Mucosa of descending colon (tissue), 3 donors: ENCODE results near the gene DMRTC2. TPM values are rescaled to one million over a fixed set of nuclear protein-coding genes. Genes with fewer than 3 reads are reported as not detected.
A peak's percentile ranks its signal among the peaks of the same experiment; 100 is the strongest.
"Not testable (repeated sequence)": the region's sequence is repeated elsewhere in the genome, so short reads cannot be mapped to it uniquely, and the experiment has no call there.

Experiments used
- ATAC-seq: fragments of 200-7000 bp; cut with Tn5 transposase; one replicate; pipeline ENCODE4 v1.9.1; 2020; ENCODE audit warnings: mild to moderate bottlenecking, moderate library complexity
- DNase-seq, 3 donors: peaks; one replicate each; pipeline ENCODE4 v3.0.0-alpha.2; 2020
- H3K36me3 ChIP-seq: fragments of 200-600 bp; one replicate; pipeline ENCODE4 v1.8.0; 2021; ENCODE audit warnings: low read depth, mild to moderate bottlenecking
- H3K4me1 ChIP-seq: fragments of 200-600 bp; one replicate; pipeline ENCODE4 v1.8.0; 2021; ENCODE audit warnings: low read depth, mild to moderate bottlenecking
- H3K4me3 ChIP-seq: fragments of 200-600 bp; one replicate; pipeline ENCODE4 v1.8.0; 2021; ENCODE audit warnings: mild to moderate bottlenecking
- H3K9me3 ChIP-seq: fragments of 200-600 bp; one replicate; pipeline ENCODE4 v1.8.0; 2021; ENCODE audit warnings: mild to moderate bottlenecking
- CTCF ChIP-seq: fragments of 200-600 bp; IDR thresholded peaks from one replicate; pipeline ENCODE4 v1.8.0; 2022; ENCODE audit warnings: antibody characterized with exemption, mild to moderate bottlenecking
- intact Hi-C, 2 donors: fragments of 100-400 bp; cut with DNase I in 1 of 2; cut with micrococcal nuclease in 1 of 2; formaldehyde crosslinking; loops; one replicate each; pipeline versions ENCODE4 v1.11.0 to v1.11.1; 2022; cut with DNase I, micrococcal nuclease
- total RNA-seq, 3 donors: library from RNA; stranded (reverse); fragmentation: NEBNext Ultra II Directional in 2 of 3; extraction: Animal tissue kit (Norgen Biotek cat#: 25700) in 2 of 3; gene quantifications; one replicate each; pipeline versions ENCODE4 v1.2.1 to v1.2.4, GENCODE V29; 2021 to 2023
- donor health status: DM: no; HTN: no; CAD: no; lungs with moderate emphysema.
- donor health status: DM: no; HTN: no; CAD: no.
- donor health status: DM: no; HTN: yes; CAD: no.

Gene DMRTC2
- total RNA-seq, 3 donors from 2014 or later = not detected

- peak; percentile 8 for ATAC-seq
These were observed 25.6 kb downstream of the DMRTC2 start for GRCh38 chr19:41870401-41870873.

GRCh38 chr19:41871573-41872383 lies 26.9 kb downstream of the DMRTC2 start:
- ATAC-seq = peak; percentile 59
- peaks cover 41% of the 10 kb centered on the region for H3K4me1 ChIP-seq
- TF ChIP-seq CTCF = no peak
- DNase-seq = peak; percentile 55 to 83 (median 62)
- no peak overlapping the region for H3K4me3 ChIP-seq
- H3K36me3 ChIP-seq = peaks cover 3% of the 10 kb centered on the region
- no peaks in the 10 kb centered on the region for H3K9me3 ChIP-seq
- intact Hi-C loops = loop anchor here (5.0 kb wide), 1 partner anchor 81 kb away; no protein-coding TSS in a partner anchor

More at GRCh38 chr19:41870401-41870873, 25.6 kb downstream of the DMRTC2 start:
- TF ChIP-seq CTCF = no peak
- peak in 1 of 3 donors; percentile 22 for DNase-seq
- Histone ChIP-seq H3K4me1 (peaks cover 42% of the 10 kb centered on the region), H3K4me3 (no peak overlapping the region), H3K9me3 (no peaks in the 10 kb centered on the region), H3K36me3 (peaks cover 3% of the 10 kb centered on the region)
- intact Hi-C loops = loop anchor here (5.0 kb wide), 1 partner anchor 82 kb away; no protein-coding TSS in a partner anchor

GRCh38 chr19:41872384-41872774 lies 27.5 kb downstream of the DMRTC2 start:
- no peaks in the 10 kb centered on the region for H3K9me3 ChIP-seq
- peaks cover 36% of the 10 kb centered on the region for H3K4me1 ChIP-seq
- TF ChIP-seq CTCF = no peak
- ATAC-seq (no peak), DNase-seq (peak in 1 of 3 donors; percentile 36)
- intact Hi-C loops = loop anchor here (5.0 kb wide), 1 partner anchor 80 kb away; no protein-coding TSS in a partner anchor
- peaks cover 3% of the 10 kb centered on the region for H3K36me3 ChIP-seq
- no peak overlapping the region for H3K4me3 ChIP-seq

GRCh38 chr19:41872775-41873647 lies 28.2 kb downstream of the DMRTC2 start:
- Histone ChIP-seq H3K36me3 (peaks cover 3% of the 10 kb centered on the region), H3K9me3 (no peaks in the 10 kb centered on the region), H3K4me3 (no peak overlapping the region), H3K4me1 (peaks cover 30% of the 10 kb centered on the region)
- TF ChIP-seq CTCF = peak; percentile 80
- ATAC-seq (peak; percentile 78), DNase-seq (peak; percentile 85 to 92 (median 92))
- intact Hi-C loops = loop anchor here (5.0 kb wide), 1 partner anchor 79 kb away; no protein-coding TSS in a partner anchor

- H3K4me3 ChIP-seq, H3K36me3 ChIP-seq, intact Hi-C loops, H3K9me3 ChIP-seq, ATAC-seq, DNase-seq: not testable (repeated sequence)
- H3K4me1 ChIP-seq = peaks cover 15% of the 10 kb centered on the region
These were observed 31.1 kb downstream of the DMRTC2 start for GRCh38 chr19:41875973-41876372.
